ENCODE data around the gene KNTC1. TPM values are rescaled to one million over a fixed set of nuclear protein-coding genes. Genes with fewer than 3 reads are reported as not detected.
"Not testable (repeated sequence)": the region's sequence is repeated elsewhere in the genome, so short reads cannot be mapped to it uniquely, and the experiment has no call there.

Gene KNTC1
- total RNA-seq, 2 donors from 2014 or later = 4.1 to 5.7 TPM

DNA sequence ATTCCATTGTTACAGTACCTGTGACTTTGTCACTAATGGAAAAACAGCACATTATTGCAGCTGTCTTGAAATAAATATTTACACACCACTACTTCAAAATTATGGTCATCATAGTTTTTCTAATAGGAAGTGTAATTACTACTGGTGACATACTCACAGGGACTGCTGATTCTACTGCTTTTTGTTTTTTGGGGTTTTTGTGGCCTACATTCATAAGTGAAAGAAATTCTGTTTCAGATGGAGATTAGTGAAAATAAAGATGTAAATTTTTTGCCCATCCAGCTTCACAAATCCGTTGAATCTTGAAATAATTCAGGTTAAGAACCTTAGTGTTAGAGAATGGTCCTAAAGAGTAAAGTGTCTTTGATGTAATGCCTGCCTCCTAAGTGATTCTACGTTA, 17.5 kb downstream of the KNTC1 start:
- intact Hi-C loops (cut with DNase I) = no loop called here
- DNase-seq (no peak), ATAC-seq (no peak)

DNA sequence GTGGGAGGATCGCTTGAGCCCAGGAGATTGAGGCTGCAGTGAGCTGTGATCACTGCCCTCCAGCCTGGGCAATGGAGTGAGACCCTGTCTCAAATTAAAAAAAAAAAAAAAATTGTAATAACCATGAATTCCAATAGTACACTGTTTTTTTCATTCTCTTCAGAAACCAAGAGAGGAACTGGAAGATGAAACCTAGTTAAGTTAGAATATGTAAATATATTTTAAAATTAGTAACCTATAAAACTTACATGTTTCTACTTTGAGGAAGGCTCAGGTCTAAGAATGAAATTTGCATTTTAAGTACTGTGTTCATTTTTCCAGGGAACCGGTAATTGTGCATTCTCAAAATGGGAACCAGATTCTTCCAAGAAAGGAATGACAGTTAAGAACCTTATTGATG, 18.8 kb downstream of the KNTC1 start:
- no peak for DNase-seq
- intact Hi-C loops (cut with DNase I) = no loop called here
- ATAC-seq = no peak

DNA sequence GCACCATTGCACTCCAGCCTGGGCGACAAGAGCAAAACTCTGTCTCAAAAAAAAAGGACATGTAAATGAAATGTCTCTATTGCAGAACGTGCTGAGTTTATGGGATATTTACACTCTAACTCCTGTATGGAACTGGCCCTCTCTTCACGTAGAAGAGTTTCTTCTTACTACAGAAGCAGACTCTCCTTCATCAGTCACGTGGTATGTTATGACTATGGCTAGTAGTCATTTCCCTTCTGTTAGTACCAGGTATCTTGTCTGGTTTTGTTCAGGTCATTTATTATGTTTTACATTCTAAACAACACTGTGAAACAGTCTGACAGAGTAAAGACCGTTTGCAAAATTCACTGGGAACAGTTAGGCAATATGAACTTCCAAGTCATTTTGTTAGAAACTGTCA, 20.3 kb downstream of the KNTC1 start:
- DNase-seq (no peak), ATAC-seq (no peak)
- intact Hi-C loops (cut with DNase I) = no loop called here

DNA sequence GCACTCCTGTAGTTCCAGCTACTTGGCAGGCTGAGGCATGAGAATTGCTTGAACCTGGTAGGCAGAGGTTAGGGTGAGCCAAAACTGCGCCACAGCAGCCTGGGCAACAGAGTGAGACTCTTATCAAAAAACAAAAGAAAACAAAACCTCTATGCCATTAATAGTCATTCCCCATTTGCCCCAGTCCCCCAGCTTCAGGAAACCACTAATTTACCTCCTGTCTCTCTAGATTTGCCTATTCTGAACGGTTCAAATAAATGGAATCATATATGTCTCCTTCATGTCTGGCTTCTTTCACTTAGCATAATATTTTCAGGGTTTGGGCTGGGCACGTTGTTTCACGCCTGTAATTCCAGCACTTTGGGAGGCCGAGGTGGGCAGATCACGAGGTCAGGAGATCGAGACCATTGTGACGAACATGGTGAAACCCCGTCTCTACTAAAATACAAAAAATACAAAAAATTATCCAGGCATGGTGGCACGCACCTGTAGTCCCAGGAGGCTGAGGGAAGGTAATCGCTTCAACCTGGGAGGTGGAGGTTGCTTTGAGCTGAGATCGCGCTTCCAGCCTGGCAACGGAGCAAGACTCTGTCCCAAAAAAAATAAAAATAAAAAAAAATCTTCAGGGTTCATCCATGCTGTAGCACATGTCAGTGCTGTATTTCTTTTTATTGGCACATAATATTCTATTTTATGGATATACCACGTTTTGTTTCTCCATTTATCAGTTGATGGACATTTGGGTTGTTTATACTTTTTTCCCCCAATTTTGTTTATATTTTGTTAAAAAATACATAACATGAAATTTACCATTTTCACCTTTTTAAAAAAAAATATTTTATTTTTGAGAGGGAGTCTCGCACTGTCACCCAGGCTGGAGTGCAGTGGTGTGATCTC, 31.9 kb downstream of the KNTC1 start:
- ATAC-seq = no peak
- DNase-seq = no peak
- intact Hi-C loops (cut with DNase I) = no loop called here

DNA sequence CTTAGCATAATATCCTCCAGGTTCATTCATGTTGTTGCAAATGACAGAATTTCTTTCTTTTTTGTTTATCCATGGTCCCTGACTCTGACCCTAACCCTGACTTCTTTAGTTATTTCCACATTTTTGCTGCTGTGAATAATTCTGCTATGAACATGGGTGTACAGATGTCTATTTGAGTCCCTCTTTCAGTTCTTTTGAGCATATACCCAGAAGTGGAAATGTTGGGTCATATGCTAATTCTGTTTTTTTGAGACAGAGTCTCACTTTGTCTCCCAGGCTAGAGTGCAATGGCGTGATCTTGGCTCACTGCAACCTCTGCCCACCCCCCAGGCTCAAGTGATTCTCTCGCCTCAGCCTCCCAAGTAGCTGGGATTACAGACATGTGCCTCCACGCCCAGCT, 33.1 kb downstream of the KNTC1 start:
- no peak for ATAC-seq
- intact Hi-C loops (cut with DNase I) = no loop called here
- DNase-seq = no peak

DNA sequence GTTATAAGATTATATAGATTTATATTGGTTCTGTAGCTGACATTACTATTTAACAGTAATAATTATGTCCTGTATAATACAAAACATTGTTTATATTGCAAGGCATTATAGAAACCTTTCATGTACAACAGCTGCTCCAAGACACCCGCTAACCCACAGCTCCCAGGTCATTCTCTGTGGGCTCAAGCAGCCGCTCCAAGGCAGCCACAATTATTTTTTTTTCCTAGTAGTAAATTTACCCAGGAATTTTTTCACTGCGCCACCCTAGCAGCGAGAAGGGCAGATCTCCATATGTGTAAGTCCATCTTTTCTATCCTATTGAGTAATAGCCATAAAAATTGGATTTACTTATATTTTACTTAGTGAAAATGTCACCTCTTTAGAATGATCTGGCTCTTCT, 36.3 kb downstream of the KNTC1 start:
- no peak for ATAC-seq
- DNase-seq = no peak
- intact Hi-C loops (cut with DNase I) = no loop called here

DNA sequence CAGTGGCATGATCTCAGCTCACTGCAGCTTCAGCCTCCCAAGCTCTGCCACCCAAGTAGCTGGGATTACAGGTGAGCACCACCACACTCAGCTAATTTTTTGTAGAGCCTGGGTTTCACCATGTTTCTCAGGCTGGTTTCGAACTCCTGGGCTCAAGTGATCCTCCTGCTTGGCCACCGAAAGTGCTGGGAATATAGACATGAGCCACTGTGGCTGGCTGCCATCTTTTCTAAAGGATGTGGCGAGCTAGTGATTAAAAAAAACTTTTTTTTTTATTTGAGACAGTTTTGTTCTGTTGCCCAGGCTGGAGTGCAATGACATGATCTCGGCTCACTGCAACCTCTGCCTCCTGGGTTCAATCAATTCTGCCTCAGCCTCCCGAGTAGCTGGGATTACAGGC, 39.8 kb downstream of the KNTC1 start:
- DNase-seq; ATAC-seq; intact Hi-C loops (cut with DNase I): not testable (repeated sequence)

DNA sequence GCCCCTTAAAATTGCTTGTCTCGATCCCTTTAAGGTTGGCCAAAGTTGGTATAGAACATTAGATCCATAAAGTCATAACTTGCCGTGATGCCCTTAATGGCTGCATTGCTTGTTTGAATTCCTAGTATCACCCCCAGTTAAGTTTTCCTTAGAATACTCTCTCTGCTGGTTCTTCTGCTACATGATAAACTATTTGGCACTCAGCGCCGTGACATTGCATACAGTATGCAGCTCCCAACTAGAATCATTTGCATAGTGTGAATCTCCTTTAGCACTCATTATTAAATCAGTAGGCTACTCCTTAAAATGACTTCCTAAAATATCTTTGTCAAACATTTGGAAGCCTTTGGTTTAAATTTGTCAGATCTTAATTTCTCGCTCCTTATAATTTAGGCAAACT, 42.2 kb downstream of the KNTC1 start:
- intact Hi-C loops (cut with DNase I) = no loop called here
- ATAC-seq = no peak
- DNase-seq = no peak

DNA sequence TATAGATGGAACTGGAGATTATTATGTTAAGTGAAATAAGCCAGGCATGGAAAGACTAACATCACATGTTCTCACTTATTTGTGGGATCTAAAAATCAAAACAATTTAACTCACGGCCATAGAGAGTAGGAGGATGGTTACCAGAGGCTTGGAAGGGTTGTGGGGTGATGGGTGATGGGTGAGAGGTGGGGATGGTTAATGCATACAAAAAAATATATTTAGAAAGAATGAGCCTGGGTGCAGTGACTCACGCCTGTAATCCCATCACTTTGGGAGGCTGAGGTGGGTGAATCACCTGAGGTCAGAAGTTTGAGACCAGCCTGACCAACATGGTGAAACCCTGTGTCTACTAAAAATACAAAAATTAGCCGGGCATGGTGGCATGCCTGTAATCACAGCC, 43.0 kb downstream of the KNTC1 start:
- intact Hi-C loops (cut with DNase I); DNase-seq; ATAC-seq: not testable (repeated sequence)

DNA sequence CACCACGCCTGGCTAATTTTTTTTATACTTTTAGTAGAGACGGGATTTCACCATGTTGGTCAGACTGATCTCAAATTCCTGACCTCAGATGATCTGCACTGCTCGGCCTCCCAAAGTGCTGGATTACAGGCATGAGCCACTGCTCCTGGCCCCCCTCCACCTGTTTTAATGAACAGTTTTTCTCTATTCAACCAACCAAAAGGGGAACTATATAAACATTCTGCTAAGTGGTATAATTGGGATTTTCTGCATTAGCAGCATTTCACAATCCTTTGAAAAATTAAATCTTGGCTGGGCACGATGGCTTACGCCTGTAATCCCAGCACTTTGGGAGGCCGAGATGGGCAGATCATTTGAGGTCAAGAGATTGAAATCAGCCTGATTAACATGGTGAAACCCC, 44.8 kb downstream of the KNTC1 start:
- DNase-seq = no peak
- intact Hi-C loops (cut with DNase I) = no loop called here
- ATAC-seq = no peak

DNA sequence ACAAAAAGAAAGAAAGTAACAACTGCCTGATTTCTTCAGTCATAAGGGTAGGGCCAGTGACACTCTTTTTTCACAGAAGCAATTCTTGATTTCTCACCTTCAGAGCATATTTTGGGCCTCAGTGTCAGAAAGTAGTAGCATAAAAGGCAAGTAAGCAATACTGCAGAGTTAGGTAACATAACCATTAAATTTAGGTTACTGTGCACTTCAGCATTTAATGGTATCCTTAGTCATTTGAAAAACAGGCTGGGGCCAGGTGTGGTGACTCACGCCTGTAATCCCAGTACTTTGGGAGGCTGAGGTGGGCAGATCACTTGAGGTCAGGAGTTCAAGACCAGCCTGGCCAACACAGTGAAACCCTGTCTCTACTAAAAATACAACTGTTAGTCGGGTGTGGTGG, 56.2 kb downstream of the KNTC1 start:
- intact Hi-C loops (cut with DNase I); ATAC-seq; DNase-seq: not testable (repeated sequence)

DNA sequence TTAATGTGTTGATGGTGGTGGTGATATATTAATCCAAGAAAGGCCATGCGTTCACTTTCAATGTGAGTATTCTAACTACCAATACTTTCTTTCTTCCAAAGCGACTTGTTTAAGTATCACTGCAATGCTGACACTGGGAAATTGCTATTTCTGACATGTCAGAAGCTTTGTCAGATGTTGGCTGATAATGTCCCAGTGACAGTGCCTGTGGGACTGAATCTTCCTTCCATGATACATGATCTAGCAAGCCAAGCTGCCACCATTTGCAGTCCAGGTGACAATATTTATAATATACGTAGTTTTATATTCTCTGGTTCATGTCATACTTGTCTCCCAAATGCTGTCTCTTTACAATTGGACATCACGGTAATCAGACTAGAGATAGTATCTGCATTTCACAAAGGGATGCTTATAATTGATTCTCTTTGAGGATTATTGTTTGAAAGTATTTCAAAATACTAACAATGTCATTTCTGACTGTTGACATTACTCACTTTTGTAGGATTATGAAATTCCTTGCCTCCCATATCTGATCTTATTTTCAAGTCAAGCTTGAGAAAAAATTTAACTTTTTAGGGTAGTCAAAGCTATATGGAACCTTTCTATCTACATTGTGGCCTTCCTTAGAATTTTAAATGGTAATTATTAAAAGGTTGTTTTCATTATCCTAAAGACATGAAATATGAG, 57.3 kb downstream of the KNTC1 start:
- DNase-seq = no peak
- no peak for ATAC-seq
- intact Hi-C loops (cut with DNase I) = no loop called here

DNA sequence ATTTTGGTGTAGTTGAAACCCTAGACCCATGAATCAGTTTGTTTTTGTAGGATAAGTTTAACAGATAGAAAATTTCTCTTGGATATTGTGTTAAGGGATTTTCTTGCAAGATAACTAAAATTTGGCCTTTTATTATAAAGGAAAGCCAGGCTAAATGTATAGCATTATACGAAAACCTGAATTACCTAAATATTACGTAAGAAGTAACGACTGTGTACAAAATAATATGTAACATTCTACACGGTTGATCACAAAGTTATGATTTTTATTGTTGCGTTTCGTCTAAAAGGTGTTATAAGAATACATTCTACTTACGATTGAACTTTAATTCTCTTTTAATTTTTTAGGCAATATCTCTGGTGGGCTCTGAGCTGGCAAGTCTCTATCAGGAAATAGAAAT, 63.9 kb downstream of the KNTC1 start:
- ATAC-seq = no peak
- no peak for DNase-seq
- intact Hi-C loops (cut with DNase I) = no loop called here

DNA sequence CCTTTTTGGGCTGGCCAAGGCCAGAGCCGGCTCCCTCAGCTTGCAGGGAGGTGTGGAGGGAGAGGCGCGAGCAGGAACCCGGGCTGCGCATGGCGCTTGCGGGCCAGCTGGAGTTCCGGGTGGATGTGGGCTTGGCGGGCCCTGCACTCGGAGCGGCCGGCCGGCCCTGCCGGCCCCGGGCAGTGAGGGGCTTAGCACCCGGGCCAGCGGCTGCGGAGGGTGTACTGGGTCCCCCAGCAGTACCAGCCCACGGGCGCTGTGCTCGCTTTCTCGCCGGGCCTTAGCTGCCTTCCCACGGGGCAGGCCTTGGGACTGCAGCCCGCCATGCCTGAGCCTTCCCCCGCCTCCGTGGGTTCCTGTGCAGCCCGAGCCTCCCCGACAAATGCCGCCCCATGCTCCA, 64.9 kb downstream of the KNTC1 start:
- intact Hi-C loops (cut with DNase I); DNase-seq; ATAC-seq: not testable (repeated sequence)

DNA sequence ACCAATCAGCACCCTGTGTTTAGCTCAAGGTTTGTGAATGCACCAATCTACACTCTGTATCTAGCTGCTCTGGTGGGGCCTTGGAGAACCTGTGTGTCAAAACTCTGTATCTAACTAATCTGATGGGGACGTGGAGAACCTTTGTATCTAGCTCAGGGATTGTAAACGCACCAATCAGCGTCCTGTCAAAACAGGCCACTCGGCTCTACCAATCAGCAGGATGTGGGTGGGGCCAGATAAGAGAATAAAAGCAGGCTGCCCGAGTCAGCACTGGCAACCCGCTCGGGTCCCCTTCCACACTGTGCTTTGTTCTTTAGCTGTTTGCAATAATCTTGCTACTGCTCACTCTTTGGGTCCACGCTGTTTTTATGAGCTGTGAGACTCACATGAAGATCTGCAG, 65.5 kb downstream of the KNTC1 start:
- intact Hi-C loops (cut with DNase I); DNase-seq; ATAC-seq: not testable (repeated sequence)

DNA sequence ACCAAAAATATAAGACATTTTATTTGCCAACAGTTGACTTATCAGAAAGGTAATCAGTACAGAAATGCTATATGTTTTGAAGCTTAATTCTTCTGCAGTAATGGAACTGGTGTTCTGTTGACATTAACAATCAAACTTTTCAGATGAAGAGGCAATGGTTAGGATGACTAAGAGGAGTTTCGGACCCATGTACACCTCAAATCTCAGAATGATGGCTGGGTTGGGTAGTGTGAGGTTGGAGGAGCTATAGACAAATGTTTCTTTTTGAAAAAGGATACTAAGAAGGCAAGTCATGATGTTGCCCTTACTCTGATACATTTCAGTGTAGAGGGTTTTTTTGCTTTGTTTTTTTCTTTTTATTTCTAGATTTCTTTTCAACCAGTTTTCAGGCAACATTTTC, 66.9 kb downstream of the KNTC1 start:
- DNase-seq (no peak), ATAC-seq (no peak)
- intact Hi-C loops (cut with DNase I) = no loop called here

DNA sequence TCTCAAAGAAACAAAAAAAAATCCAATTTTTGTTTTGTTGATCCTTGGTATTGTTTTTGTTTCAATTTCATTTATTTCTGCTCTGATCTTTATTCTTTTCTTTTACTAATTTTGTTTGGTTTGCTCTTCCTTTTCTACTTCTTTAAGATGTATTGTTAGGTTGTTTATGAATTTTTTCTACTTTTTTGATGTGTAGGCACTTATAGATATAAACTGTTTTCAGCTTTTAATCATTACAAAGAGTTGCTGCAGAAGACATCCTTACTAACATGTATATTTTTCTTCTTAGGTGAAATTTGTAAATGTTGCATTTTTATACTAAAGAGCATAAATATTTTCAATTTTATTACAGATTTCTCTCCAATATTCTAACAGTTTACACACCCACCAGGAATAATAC, 69.8 kb downstream of the KNTC1 start:
- intact Hi-C loops (cut with DNase I) = no loop called here
- ATAC-seq (no peak), DNase-seq (no peak)

DNA sequence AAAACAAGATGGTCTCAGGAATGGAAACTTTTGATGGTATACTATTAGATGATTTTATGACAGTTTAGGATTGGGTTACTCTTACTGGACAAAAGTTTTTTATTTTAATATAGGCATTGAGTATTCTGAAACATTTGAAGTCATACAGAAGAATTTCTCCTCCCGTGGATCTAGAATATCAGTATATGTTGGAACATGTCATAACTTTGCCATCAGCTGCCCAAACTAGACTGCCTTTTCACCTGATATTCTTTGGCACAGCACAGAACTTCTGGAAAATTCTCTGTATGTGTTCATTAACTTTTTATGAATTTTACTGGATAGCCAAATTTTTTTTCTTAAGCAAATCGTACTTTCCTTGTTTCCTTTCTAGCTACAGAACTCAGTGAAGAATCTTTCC, 75.4 kb downstream of the KNTC1 start:
- ATAC-seq = no peak
- intact Hi-C loops (cut with DNase I) = no loop called here
- no peak for DNase-seq

DNA sequence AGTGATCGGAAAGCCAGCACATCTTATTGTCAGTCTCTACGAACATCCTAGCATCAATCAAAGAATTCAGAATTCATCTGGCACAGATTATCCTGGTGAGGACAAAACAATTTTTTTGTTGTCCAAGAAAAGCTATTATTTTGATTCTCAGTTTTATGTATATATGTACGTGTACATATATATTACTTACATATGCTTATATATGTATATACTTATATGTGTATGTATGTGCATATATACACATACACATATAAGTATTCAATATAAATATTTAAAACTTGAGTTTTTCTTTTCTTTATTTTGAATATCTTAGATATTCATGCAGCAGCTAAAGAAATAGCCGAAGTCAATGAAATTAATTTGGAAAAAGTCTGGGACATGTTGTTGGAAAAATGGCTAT, 77.9 kb downstream of the KNTC1 start:
- ATAC-seq (no peak), DNase-seq (no peak)
- intact Hi-C loops (cut with DNase I) = no loop called here

DNA sequence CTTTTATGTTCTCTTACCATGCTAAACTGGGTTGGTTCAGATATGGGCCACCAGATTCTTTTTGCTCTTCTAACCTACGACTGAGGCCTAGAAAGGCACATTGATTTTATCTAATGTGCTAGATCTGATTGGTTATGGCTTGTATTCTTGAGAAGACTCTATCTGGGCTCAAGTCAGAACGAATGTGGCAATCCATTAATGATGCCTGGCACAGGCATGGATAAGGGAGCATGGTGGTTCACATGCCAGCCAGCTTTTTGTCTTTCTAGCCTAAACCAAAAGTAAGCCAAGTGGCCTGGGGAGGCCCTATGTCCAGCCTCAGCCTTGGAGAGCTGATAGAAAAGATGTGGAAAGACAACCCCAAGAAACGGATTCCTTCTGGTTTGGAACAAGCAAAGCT, 82.7 kb downstream of the KNTC1 start:
- DNase-seq (no peak), ATAC-seq (no peak)
- intact Hi-C loops (cut with DNase I) = no loop called here

DNA sequence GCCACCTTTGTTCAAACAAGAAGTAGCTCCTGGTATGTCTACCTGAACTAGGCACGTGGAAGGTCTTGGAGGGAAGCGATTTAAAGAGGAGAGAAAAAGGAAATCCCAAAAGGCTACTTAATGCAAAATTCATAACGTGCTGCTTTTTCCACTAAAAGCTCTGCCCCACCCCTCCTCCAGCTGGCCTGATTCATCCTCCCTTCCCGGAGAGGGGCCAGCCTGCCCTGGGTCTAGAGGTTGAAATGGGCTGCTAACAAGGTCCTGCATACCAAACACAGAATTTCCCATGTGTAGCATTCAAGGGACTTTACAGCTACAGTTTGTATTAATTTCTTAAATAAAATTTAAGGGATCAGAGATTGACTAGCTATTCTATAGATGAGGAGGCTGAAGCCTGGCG, 83.2 kb downstream of the KNTC1 start:
- DNase-seq (no peak), ATAC-seq (no peak)
- intact Hi-C loops (cut with DNase I) = no loop called here

All from left cardiac atrium (tissue), 4 donors.